Endothelial cell (in vitro differentiated cells): ENCODE measurements around the gene KMT2E. TPM values are rescaled to one million over a fixed set of nuclear protein-coding genes. Genes with fewer than 3 reads are reported as not detected.
"Not testable (repeated sequence)": the region's sequence is repeated elsewhere in the genome, so short reads cannot be mapped to it uniquely, and the experiment has no call there.

Experiments
- DNase-seq: peaks from one replicate; pipeline ENCODE4 v3.0.0; 2021; ENCODE audit warnings: low spot score
- H3K27ac Mint-ChIP-seq: one replicate; pipeline ENCODE4 v1.8.0; 2021; ENCODE audit warnings: mixed read lengths, inconsistent platforms; ENCODE audit not compliant: unreplicated experiment
- H3K27me3 Mint-ChIP-seq: one replicate; pipeline ENCODE4 v1.8.0; 2021; ENCODE audit warnings: mild to moderate bottlenecking, moderate library complexity, mixed read lengths, inconsistent platforms; ENCODE audit not compliant: unreplicated experiment
- H3K36me3 Mint-ChIP-seq: one replicate; pipeline ENCODE4 v1.8.0; 2021; ENCODE audit warnings: mild to moderate bottlenecking, low read depth, mixed read lengths, inconsistent platforms; ENCODE audit not compliant: unreplicated experiment
- H3K4me1 Mint-ChIP-seq: one replicate; pipeline ENCODE4 v1.8.0; 2021; ENCODE audit warnings: mild to moderate bottlenecking, mixed read lengths, inconsistent platforms; ENCODE audit not compliant: unreplicated experiment
- H3K4me3 Mint-ChIP-seq: one replicate; pipeline ENCODE4 v1.8.0; 2021; ENCODE audit warnings: mild to moderate bottlenecking, mixed read lengths, inconsistent platforms; ENCODE audit not compliant: unreplicated experiment
- H3K9me3 Mint-ChIP-seq: one replicate; pipeline ENCODE4 v1.8.0; 2021; ENCODE audit warnings: mixed read lengths, inconsistent platforms; ENCODE audit not compliant: unreplicated experiment
- total RNA-seq: library from RNA; stranded (reverse); fragmentation: NEBNext Ultra II Directional; extraction: Animal tissue kit (Norgen Biotek cat#: 25700); gene quantifications from one replicate; pipeline ENCODE4 v1.2.1, GENCODE V29; 2021; ENCODE audit not compliant: unreplicated experiment
- TF ChIP-seq, protein P1 (sequence below): fragments of 200-600 bp; sonication (generic); IDR thresholded peaks from one replicate; pipeline ENCODE4 v1.5.0; 2021; ENCODE audit warnings: antibody characterized with exemption; ENCODE audit not compliant: unreplicated experiment

Gene KMT2E
- total RNA-seq, 1 donor from 2014 or later, result 71.0 TPM

DNA sequence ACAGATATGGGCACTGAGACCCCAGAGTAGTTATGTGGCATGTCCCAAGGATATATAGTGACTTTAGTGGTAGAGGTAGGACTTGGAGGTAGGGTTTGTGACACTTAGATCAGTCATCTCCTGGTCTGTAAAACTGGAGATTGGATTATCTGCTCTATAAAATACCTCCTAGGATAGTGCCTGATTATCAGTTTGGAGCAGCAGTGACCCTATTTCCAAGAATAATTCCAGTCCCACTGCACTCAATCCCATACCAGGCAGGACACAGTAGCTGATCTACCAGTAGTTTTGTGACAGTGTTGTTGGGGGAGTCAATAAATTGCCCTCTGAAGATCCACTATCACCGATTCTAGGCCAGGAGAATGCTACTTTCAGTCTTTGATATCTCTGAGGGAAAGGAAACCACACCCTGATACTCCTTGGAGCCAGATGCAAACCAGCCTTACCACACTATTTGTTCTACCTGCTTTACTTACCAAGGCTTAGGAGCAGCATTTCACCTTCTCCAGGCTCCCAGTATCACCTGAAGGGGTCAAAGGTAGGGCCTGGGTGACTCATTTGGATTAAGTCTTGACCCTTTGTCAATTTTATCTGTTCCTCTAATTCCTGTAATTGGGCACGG, 30.6 kb downstream of the KMT2E start:
- Mint-ChIP-seq H3K4me3 (no peak overlapping the region), H3K27me3 (no peaks in the 10 kb centered on the region), H3K9me3 (no peaks in the 10 kb centered on the region), H3K4me1 (no peaks in the 10 kb centered on the region), H3K27ac (no peak overlapping the region), H3K36me3 (peaks cover 3% of the 10 kb centered on the region)
- TF ChIP-seq, protein P1, sequence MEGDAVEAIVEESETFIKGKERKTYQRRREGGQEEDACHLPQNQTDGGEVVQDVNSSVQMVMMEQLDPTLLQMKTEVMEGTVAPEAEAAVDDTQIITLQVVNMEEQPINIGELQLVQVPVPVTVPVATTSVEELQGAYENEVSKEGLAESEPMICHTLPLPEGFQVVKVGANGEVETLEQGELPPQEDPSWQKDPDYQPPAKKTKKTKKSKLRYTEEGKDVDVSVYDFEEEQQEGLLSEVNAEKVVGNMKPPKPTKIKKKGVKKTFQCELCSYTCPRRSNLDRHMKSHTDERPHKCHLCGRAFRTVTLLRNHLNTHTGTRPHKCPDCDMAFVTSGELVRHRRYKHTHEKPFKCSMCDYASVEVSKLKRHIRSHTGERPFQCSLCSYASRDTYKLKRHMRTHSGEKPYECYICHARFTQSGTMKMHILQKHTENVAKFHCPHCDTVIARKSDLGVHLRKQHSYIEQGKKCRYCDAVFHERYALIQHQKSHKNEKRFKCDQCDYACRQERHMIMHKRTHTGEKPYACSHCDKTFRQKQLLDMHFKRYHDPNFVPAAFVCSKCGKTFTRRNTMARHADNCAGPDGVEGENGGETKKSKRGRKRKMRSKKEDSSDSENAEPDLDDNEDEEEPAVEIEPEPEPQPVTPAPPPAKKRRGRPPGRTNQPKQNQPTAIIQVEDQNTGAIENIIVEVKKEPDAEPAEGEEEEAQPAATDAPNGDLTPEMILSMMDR, result no peak
- DNase-seq, result no peak

GRCh38 chr7:105046414-105046813, 32.4 kb downstream of the KMT2E start:
- H3K27me3 Mint-ChIP-seq, result no peaks in the 10 kb centered on the region
- H3K9me3 Mint-ChIP-seq, result no peaks in the 10 kb centered on the region
- no peak overlapping the region for H3K27ac Mint-ChIP-seq
- H3K4me3 Mint-ChIP-seq, result no peak overlapping the region
- DNase-seq, result no peak
- H3K4me1 Mint-ChIP-seq, result peaks cover 2% of the 10 kb centered on the region
- peaks cover 8% of the 10 kb centered on the region for H3K36me3 Mint-ChIP-seq
- TF ChIP-seq, protein P1, result no peak

DNA sequence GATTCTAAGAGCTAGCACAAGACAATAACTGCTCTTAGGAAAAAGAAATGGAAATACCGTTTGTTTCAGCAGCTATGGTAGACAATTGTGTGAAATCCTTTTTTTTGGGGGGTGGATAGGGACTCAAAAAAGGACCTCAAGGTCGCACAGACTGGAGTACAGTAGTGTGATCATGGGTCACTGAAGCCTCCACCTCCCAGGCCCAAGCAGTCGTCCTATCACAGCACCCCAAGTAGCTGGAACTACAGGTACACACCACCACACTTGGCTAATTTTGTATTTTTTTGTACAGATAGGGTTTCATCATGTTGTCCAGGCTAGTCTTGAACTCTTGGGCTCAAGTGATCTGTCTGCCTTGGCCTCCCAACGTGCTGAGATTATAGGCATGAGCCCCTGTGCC, 33.9 kb downstream of the KMT2E start:
- DNase-seq, result no peak
- TF ChIP-seq, protein P1, result no peak
- Mint-ChIP-seq H3K9me3 (no peaks in the 10 kb centered on the region), H3K4me3 (no peak overlapping the region), H3K27ac (no peak overlapping the region), H3K4me1 (peaks cover 3% of the 10 kb centered on the region), H3K36me3 (peaks cover 16% of the 10 kb centered on the region), H3K27me3 (no peaks in the 10 kb centered on the region)

DNA sequence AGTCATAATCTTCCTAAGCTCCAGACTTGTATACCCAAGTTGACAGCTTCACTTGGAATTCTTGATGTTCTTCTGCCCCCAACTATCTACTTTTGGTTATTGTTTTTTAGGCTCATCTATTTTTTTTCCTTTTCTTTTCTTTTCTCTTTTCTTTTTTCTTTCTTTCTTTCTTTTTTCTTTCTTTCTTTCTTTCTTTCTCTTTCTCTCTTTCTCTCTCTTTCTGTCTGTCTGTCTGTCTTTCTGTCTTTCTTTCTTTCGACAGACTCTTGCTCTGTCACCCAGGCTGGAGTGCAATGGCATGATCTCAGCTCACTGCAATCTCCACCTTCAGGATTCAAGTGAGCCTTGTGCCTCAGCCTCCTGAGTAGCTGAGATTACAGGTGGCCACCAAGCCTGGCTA, 36.5 kb downstream of the KMT2E start:
- Mint-ChIP-seq H3K27ac (no peak overlapping the region), H3K27me3 (no peaks in the 10 kb centered on the region), H3K36me3 (peaks cover 16% of the 10 kb centered on the region), H3K4me3 (no peak overlapping the region), H3K9me3 (no peaks in the 10 kb centered on the region), H3K4me1 (peaks cover 3% of the 10 kb centered on the region)
- TF ChIP-seq, protein P1, result no peak
- DNase-seq, result no peak

DNA sequence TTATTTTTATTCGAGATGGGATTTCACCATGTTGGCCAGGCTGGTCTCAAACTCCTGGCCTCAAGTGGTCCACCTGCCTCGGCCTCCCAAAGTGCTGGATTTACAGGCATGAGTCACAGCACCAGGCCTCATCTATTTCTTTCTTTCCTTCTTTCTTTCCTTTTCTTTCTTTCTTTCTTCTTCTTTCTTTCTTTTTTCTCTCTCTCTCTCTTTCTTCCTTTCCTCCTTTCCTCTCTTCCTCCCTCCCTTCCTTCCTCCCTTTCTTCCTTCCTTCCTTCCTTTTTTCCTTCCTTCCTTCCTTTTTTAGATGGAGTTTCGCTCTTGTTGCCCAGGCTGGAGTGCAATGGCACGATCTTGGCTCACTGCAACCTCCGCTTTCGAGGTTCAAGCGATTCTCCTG, 36.9 kb downstream of the KMT2E start:
- not testable (repeated sequence) for H3K27ac Mint-ChIP-seq, H3K4me3 Mint-ChIP-seq, DNase-seq, H3K9me3 Mint-ChIP-seq, H3K4me1 Mint-ChIP-seq, H3K27me3 Mint-ChIP-seq
- H3K36me3 Mint-ChIP-seq, result peaks cover 16% of the 10 kb centered on the region
